ENCODE results near the gene BCAT1.
"Not testable (repeated sequence)": the region's sequence is repeated elsewhere in the genome, so short reads cannot be mapped to it uniquely, and the experiment has no call there.

BCAT1 gene

DNA sequence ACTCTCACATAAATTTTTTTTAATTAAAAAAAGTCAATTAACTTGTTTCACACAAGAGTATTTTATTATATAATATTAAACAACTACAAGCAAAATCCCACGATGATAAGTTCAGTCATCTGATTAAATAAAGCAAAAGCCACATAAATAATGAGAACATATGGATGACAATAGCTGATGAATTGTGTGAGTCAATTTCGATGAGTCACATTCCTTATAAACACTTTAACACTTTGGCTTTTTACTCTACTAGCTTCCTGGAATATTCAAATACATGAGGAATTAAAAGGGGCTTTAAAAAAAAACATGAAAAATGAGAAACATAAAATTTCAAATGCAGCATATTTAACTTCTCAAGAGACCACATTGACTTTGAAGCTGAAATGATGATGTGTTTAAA, 95.3 kb downstream of the BCAT1 start:
- no peak for DNase-seq (ENCODE audit: low read depth in 2 of 2)

DNA sequence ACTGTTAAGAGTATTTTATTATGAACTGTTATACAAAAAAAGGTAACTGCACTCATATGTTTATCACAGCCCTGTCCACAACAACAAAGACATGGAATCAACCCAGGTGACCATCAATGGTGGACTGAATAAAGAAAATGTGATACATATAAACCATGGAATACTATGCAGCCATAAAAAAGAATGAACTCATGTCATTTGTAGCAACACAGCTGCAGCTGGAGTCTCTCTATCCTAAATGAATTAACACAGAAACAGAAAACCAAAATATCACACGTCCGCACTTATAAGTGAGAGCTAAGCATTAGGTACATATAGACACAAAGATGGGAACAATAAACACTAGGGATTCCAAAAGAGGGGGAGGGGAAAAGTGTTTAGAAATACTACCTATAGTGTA, 95.8 kb downstream of the BCAT1 start:
- no peak for DNase-seq (ENCODE audit: low read depth in 2 of 2)

DNA sequence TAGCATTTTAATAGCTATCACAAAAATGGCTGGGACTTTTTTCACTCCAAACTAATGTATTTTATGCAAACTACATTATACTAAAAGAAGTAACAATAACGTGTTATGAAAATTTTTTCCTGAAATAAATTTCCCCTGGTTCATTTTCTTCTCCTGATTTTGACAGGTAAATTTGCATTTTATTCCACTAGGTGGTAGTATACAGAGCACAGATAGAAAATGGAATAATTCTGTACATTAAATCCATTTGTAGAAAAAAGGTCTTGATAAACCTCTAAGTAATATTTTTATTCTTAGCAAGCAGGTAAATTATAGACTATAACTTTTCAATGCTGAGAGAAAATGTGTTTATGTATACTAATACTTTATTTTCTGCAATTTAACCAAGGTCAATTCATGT, 96.5 kb downstream of the BCAT1 start:
- DNase-seq (ENCODE audit: low read depth in 2 of 2), result no peak

DNA sequence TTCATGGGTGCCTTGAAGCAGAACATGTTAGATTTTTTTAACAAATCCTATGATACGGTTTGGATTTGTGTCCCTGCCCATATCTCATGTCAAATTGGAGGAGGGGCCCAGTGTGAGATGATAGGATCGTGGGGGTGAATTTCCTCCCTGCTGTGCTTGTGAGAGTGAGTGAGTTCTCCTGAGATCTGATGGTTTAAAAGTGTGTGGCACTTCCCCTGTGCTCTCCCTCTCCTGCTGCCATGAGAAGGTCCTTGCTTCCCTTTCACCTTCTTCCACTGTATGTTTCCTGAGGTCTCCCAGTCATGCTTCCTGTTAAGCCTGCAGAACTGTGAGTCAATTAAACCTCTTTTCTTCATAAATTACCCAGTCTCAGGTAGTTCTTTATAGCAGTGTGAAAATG, 97.0 kb downstream of the BCAT1 start:
- DNase-seq (ENCODE audit: low read depth in 2 of 2), result not testable (repeated sequence)

DNA sequence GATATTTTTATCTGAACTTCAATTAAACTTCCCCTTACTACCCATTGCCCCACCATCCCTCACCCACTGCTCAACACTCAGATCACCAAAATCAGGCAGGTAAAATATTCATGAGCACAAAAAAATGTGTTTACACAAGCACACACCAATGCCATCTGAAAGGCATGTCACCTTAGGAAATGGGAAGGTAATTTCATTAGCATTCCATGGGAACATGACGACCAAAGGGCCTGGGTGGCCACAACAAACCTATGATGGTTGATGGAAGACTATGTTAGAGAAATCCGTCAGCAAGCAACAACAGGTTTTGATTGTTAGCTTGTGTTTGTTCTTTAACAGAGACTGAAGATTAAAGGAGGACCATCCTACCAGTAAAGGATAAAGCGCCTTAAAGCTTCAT, 97.6 kb downstream of the BCAT1 start:
- DNase-seq (ENCODE audit: low read depth in 2 of 2), result no peak

DNA sequence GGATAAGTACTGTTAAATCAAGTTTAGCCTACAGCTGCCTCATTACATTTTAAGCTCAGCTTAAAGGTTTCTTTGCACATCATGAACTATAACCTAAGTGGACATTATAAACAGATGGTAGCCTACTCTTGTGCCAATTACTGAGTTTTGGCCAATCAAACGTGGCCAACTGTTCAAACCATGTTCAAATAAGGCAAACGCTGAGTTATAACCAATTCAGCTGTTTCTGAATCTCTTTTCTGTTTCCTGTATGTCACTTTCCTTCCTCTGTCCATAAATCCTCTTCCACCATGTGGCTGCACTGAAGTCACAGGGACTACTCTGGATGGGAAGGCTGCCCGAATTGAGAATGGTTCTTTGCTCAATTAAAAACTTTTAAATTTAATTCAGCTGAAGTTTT, 98.4 kb downstream of the BCAT1 start:
- no peak for DNase-seq (ENCODE audit: low read depth in 2 of 2)

DNA sequence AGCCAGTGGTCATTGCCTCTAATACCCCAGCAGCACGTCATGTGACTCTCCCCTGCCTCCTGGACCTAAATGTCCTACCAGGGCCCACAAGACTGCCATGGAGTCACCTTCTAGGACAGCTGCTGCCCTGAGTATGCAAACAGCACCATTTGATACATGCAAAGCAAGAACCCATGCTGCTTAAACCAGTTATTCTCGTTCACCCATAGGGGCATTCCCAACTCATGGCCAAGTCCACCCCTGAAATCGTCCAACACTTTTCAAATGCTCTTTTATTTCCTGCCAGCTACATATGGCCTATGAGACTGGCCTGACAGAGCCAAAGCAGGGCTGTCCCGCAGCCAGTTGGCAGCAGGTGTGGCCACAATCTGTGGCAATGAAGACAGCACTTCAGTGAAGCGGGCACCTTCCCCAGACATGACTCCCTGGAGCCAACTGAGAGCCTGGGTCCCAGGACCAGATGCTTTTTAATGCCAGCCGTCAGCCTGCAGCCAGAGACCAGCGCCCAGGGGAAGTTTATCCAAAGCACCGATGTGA, 99.9 kb downstream of the BCAT1 start:
- no peak for DNase-seq (ENCODE audit: low read depth in 2 of 2)

DNA sequence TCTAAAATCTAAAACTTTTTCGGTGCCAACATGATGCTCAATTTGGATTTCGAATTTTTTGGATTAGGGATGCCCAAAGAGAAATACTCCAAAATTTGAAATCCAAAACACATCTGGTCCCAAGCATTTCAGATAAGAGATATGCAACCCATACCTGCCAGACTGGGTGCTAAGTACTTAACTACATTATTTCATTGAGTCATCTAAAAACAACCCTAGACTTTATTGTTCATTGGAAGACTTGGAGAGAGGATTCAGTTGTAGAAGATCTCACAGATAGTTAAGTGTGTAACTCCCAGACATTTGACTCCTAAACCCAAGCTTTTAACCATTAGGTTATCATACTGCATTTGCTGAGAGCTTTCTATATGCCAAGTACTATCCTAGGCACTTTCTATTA, 102.2 kb downstream of the BCAT1 start:
- DNase-seq (ENCODE audit: low read depth in 2 of 2), result no peak

DNA sequence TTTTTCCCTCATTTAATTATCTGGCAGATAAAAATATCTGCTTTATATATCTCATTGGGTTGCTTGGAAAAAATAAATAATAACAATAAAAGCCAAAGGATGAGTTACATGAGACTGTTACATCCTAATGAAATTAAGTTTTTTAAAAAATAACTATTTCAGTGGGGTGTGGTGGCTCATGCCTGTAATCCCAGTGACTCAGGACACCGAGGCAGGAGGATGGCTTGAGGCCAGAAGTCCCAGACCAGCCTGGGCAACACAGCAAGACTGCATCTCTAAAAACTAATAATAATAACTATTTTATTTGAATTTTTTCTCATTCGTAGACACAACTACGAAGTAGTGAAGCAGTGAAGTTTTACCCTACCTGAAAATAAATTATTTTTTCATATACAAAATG, 103.3 kb downstream of the BCAT1 start:
- no peak for DNase-seq (ENCODE audit: low read depth in 2 of 2)

DNA sequence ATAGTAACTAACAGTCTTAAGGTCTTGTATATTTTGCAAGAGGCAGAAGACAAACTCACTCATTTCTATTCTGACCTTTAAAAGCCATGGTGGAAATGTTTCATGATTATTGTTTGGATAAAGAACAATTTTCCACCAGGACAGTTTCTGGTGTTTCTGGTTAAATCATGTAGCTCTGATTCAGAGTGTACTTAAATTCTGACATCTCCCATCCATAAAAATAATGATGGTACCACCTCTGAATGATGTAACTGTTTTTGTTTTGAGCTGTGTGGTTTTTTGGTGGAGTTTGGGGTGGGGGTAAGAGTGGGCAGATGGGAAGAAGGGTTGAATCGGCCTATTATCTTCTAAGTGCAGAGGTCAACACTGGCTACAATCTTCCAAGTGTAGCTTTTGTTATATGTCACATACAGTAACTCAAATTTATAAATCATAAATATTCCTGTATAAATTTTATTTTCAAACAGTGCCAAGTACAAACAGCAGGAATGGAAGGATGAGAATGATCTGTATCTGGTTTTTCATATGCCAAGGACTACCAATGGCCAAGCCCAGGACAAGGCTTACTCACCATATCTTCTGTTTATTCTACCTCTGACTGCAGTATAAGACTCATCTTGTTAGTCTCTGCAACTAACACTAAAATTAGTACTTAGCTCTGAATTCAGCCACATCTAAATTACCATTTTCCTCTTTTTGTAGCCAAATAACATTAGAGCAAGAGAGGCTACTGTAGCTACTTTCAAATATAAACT, 108.7 kb downstream of the BCAT1 start:
- DNase-seq (ENCODE audit: low read depth in 2 of 2), result no peak

DNA sequence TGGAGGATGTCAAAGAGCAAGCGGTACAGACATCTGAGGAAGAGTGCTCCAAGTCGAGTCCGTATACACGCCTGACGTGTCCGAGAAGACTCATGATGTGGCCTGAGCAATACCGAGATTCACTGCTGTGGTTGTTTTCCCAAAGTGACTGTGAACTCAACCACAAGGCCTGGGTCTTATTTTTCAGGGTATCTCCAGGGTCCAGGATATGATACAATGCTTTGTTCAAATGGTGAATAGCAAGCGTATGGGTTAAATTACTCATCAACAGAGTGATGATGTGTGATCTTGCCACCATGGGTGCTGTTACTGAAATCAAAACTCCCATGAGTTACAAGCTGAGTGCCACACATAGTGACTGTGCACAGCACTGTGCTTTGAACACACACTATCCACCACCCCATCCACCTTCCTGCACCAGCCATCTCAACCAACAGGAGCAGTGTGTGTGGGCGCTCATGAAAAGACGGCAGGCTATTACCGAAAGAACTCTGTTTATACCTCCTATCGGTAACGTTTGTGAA, 109.6 kb downstream of the BCAT1 start:
- no peak for DNase-seq (ENCODE audit: low read depth in 2 of 2)

DNA sequence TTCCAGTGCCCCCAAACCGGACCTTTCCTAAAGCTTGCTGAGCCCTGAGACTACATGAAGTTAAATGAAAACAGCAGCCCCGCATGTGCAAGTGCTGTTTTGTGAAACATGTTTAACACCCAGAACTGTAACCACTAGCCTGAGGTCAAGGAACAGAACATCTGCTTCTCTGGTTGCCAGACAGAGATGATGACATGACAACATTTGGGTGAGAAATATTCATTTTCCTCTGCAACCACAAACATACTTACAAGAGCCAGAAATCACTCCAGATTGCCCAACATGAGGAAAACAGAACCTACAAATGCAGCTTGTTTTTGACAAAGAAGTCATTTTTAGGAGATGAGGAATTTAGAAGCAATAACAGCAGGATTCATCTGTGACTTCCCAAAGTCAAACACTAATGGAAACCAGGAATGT, 110.4 kb downstream of the BCAT1 start:
- no peak for DNase-seq (ENCODE audit: low read depth in 2 of 2)

DNA sequence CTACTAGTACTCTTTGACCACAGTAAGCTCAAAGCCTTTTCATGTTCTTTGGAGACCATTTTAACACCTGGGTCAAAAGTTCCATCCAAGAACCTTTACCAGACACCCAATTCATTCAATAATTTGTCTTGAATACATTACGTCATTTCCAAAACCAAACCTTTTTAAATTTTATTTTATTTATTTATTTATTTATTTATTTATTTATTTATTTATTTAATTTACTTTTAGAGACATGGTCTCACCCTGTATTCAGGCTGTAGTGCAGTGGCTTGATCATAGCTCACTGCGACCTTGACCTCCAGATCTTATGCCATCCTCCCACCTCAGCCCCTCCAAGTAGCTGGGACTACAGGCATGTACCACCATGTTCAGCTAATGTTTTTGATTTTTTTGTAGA, 113.5 kb downstream of the BCAT1 start:
- no peak for DNase-seq (ENCODE audit: low read depth in 2 of 2)

DNA sequence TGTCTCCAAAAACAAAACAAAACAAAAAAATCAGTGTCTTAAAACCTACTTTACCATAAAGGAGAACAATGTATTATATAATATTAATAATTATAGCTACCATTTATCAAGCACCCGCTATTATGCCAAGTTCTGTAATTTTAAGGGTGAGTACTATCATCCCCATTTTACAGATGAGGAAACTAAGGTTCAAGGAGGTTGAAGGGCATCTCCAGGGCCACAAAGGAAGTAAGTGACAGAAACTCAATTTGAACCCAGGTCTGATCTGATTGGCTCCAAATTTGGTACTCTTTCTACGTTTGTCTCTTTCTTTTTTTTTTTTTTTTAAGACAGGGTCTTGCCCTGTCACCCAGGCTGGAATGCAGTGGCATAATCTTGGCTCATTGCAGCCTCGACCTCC, 115.4 kb downstream of the BCAT1 start:
- DNase-seq (ENCODE audit: low read depth in 2 of 2), result no peak

DNA sequence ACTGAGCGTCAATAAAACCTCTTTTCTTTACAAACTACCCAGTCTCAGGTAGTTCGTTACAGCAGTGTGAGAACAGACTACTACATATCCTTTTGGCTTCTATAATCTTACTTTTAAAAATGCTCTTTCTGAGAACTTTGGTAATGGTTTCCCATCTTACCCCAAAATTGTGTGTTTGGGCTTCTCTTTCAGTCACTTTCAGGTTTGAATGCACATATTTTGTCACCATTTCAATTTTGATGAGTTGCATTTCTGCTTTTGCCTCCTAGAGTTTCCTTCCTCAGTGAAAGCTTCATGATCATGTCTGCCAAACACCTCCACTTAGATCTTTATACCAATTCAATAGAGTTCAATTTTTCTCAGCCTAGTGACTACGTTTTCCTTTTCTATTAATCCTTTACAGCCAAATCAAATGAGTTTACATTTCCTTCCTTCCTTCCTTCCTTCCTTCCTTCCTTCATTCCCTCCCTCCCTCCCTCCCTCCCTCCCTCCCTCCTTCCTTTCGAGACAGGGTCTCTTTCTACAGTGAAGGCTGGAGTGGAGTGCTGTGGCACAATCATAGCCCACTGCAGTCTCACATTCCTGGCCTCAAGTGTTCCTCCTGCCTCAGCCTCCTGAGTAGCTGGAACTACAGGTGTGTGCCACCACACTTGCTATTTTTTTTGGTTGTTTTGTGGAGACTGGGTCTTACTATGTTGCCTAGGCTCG, 124.9 kb downstream of the BCAT1 start:
- no peak for DNase-seq (ENCODE audit: low read depth in 2 of 2)

DNA sequence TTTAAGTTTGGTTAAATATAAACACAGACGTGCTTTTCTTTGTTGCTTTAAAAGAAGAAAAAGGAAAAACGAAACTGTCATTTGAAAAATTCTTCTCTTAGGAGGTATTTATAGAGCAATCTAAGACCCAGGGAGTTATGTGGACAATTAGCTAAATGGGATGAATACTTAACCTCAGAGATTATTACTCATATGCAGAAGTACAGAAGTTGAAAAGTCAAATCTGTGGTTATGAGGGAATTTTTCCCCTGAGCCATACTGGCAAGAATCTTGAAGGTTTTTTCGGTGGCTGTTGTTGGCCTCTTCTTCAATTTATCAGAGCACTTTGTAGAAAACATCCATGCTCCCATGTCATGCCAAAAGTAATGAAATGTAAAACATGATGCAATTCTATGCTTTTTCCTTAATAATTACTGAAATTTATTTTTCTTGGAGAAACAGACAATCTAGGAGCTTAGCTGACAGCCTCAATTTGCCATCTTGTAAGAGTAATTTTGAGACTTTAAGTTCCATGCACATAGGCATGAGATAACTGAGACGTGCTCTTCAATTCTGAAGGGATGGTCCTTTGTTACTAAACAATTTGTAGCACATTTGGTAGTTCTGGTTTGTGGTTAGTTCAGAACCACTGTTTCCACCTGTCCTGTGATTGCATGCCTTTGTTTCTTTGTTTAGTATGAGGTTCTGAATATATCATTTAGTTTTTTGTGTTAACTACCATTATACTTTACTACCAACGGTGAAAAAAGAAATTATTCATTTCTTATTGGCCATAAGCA, 126.6 kb downstream of the BCAT1 start:
- DNase-seq (ENCODE audit: low read depth in 2 of 2), result no peak

DNA sequence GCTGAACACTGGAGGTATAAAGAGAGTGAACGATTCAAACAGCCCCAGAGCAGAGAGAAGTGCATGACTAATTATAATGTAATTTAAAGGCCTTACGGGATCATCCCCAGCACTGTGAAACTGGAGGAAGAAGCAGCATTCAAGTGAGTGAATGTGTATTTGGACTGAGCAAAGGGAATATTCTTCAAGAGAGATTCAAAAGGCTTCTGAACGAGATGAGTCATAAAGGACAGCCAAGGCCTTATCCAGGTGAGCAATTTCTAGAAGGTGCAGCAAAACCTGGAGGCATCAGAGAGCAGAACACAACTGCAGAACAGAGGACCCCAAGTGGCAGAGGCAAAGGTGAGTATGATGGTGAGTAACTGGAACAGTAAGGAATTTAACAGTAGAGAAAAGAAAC, 127.2 kb downstream of the BCAT1 start:
- no peak for DNase-seq (ENCODE audit: low read depth in 2 of 2)

DNA sequence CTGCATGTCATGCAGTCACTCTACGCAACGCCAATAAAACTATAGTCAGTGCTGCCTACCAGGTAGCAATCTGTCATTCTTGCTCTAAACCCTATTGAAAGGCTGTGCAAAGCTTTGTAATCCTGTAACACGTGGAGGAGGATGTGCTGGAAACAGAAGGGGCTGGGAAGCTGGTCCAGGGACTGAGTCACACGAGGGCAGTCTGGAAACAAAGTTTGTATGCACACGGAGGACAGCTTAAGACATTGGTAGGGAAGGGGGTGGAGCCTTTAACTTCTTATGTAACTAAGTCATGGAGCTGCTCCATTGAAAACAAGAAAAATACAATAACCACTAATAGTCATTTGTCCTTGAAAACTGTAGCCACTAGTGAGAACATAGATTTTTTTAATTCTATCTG, 128.0 kb downstream of the BCAT1 start:
- DNase-seq (ENCODE audit: low read depth in 2 of 2), result no peak

DNA sequence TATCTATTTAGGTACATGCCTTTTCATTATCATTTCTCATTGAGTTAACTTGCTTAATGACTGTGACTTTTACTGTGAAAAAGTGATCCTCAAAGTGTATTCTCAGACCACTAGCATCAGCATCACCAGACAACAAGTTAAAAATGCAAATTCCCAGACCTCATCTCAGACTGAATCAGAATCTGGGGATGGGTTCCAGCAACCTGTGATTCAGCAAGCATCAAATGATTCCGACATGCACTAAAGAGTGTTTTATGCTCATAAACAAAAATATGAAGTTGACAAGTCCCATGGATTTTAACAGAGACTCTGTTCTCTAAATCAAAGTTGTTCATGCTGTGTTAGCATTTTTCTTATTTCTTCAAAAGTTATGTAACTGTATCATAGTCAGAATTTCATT, 130.6 kb downstream of the BCAT1 start:
- no peak for DNase-seq (ENCODE audit: low read depth in 2 of 2)

DNA sequence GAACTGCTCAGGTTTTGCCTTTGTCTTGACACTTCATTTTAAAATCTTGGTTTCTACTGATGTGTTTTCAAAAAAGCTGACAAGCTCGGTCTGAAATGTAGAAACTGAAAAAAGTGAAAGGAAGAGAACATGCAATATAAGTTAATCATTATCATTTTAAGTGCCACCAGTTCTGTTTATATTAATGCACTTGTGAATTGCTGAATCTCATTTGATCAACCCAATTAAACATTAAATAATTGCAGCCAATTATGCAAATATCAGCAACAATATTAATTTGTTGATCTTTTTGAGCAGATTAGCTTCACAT, 133.8 kb downstream of the BCAT1 start:
- no peak for DNase-seq (ENCODE audit: low read depth in 2 of 2)

DNA sequence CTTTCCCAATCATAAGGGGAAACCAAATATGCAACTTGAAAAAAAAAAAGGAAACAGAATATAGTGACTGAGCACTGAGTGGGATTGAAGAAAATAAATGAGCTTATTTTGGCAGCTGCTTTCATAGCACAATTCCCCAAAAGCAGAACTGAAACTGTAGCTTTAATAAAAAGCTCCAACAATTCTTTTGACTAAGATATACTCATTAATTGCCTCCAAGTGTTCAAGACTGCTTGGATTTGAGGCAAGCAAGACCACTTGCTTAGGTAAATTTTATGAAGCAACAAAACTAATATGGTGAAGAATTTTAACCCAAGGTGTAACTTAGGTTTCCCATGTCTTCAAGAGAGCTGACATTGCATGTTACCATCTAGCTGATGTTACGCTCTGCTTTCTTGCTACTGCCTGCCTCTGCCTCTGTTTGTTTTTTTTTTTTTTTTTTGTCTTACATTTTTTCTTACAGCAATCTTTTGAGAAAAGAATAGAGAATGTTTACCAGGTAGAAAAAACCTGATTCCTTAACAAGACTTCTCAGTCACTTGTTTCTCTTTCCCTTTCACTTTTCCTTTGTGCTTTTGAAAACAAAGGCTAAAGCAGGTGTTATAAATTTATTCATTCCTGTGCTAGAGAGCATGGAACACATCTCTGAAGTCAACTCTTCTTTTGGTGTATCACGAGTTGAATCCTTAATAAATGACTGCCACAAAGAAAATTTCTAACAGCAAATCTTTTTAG, 134.4 kb downstream of the BCAT1 start:
- no peak for DNase-seq (ENCODE audit: low read depth in 2 of 2)

DNA sequence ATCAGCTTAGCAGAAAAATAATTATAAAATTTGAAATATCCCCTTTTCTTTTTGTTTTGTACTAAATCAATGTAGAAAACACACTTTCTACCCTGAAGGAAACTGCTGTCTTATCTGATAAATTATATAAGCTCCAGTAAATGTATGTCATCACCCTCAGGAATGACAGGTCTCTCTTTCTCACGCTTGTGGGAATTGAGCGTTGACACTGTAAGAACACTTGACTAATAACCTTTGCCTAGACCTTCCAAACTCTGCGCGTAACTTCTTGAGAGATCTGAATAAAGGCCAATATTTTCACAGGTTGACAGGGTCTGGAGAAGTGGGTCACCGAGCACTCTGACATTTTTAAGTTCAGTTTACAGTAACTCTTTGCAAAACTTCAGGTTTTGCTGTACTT, 138.5 kb downstream of the BCAT1 start:
- DNase-seq (ENCODE audit: low read depth in 2 of 2), result no peak

All from stimulated activated CD8-positive, alpha-beta memory T cell treated with anti-CD3 and anti-CD28 coated beads, Interleukin-2, amount 100 ng/mL, for 1 hour (primary cell).